Measurements from ENCODE around the gene SERPINB6.

The SERPINB6 gene

DNA sequence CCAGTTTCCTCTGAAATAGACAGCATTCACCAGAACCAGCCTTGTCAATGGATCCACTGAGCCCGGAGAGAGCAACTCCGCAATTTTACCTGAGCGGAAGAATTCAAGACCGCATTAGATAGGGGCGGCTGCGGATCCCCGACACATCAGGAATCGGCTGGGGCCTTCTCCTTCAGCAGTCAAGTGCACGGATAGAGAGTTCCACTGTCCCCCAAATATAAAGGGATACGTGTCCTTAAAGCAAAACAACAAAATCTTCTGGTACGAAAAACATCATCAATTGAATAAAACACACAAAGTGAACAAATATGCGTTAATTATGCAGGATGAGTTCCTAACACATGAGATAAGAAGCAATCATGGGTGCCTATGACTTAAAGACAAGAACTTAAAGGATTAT, 18.3 kb downstream of the SERPINB6 start:
- Histone ChIP-seq H4K20me1 (ENCODE audit: insufficient read depth, low read length) (no peaks in the 10 kb centered on the region), H3K27ac (ENCODE audit: low read depth, low read length, poor library complexity, severe bottlenecking) (no peak overlapping the region), H3K9me2 (ENCODE audit: low read depth, low read length) (no peaks in the 10 kb centered on the region), H3K4me2 (ENCODE audit: low read length) (peak overlapping the region; percentile 75), H3K9me3 (ENCODE audit: low read length) (no peaks in the 10 kb centered on the region), H2AFZ (ENCODE audit: low read length) (peak overlapping the region; percentile 39), H3F3A (ENCODE audit: insufficient read depth, low read length) (no peaks in the 10 kb centered on the region), H3K4me3 (ENCODE audit: low read depth, low read length, poor library complexity, severe bottlenecking) (peak overlapping the region; percentile 55), H3K9ac (ENCODE audit: low read length) (peak overlapping the region; percentile 55; the same call in 1 of the 2 replicates), H3K36me3 (ENCODE audit: insufficient read depth, low read length) (no peaks in the 10 kb centered on the region), H3K27me3 (ENCODE audit: insufficient read depth, low read length) (no peaks in the 10 kb centered on the region), H3K4me1 (ENCODE audit: insufficient read depth, low read length, severe bottlenecking) (peaks cover 18% of the 10 kb centered on the region), H3K79me2 (ENCODE audit: insufficient read depth, low read length) (no peaks in the 10 kb centered on the region)
- no peak for TF ChIP-seq EZH2 (IDR thresholded peaks at IDR 0.05; ENCODE audit: borderline replicate concordance, low read length)
- TF ChIP-seq, protein P1, sequence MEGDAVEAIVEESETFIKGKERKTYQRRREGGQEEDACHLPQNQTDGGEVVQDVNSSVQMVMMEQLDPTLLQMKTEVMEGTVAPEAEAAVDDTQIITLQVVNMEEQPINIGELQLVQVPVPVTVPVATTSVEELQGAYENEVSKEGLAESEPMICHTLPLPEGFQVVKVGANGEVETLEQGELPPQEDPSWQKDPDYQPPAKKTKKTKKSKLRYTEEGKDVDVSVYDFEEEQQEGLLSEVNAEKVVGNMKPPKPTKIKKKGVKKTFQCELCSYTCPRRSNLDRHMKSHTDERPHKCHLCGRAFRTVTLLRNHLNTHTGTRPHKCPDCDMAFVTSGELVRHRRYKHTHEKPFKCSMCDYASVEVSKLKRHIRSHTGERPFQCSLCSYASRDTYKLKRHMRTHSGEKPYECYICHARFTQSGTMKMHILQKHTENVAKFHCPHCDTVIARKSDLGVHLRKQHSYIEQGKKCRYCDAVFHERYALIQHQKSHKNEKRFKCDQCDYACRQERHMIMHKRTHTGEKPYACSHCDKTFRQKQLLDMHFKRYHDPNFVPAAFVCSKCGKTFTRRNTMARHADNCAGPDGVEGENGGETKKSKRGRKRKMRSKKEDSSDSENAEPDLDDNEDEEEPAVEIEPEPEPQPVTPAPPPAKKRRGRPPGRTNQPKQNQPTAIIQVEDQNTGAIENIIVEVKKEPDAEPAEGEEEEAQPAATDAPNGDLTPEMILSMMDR (IDR thresholded peaks at IDR 0.05; ENCODE audit: low read length) = no peak

DNA sequence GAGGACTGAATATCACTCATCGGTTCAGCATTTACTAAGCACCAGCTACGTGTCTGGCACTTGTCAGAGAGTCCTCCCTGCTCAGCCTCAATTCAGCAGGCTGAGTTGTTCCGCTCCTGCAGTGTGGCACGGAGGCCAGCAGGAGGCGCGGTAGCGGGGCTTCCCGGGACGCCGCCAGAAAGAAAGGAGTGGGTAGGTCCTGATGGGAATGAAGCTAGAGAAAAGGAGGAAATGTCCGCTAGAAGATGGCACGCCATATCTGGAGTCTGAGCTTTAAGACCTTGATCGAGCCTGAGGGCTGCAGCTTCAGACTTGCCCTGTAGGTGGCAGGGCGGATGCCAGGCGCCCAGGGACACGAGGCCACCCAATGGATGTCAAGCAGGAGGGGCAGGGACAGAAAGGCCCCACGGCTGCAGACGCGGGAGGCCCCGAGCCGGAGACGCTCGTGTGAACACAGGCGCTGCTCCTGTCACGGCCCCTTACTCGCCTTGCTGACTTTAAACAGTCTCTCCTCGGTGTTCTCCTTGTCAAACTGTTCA, 18.7 kb downstream of the SERPINB6 start:
- Histone ChIP-seq H3K4me2 (ENCODE audit: low read length) (peak overlapping the region; percentile 75), H2AFZ (ENCODE audit: low read length) (peak overlapping the region; percentile 39), H3K79me2 (ENCODE audit: insufficient read depth, low read length) (no peaks in the 10 kb centered on the region), H3K9ac (ENCODE audit: low read length) (peak overlapping the region; percentile 55), H3K27ac (ENCODE audit: low read depth, low read length, poor library complexity, severe bottlenecking) (peak overlapping the region; percentile 56), H3K9me3 (ENCODE audit: low read length) (no peaks in the 10 kb centered on the region), H4K20me1 (ENCODE audit: insufficient read depth, low read length) (no peaks in the 10 kb centered on the region), H3K4me1 (ENCODE audit: insufficient read depth, low read length, severe bottlenecking) (peaks cover 19% of the 10 kb centered on the region), H3F3A (ENCODE audit: insufficient read depth, low read length) (no peaks in the 10 kb centered on the region), H3K27me3 (ENCODE audit: insufficient read depth, low read length) (no peaks in the 10 kb centered on the region), H3K36me3 (ENCODE audit: insufficient read depth, low read length) (no peaks in the 10 kb centered on the region), H3K9me2 (ENCODE audit: low read depth, low read length) (no peaks in the 10 kb centered on the region), H3K4me3 (ENCODE audit: low read depth, low read length, poor library complexity, severe bottlenecking) (peak overlapping the region; percentile 55)
- TF ChIP-seq EZH2 (IDR thresholded peaks at IDR 0.05; ENCODE audit: borderline replicate concordance, low read length) = no peak
- TF ChIP-seq, protein P1 (IDR thresholded peaks at IDR 0.05; ENCODE audit: low read length) = peak; percentile 100

DNA sequence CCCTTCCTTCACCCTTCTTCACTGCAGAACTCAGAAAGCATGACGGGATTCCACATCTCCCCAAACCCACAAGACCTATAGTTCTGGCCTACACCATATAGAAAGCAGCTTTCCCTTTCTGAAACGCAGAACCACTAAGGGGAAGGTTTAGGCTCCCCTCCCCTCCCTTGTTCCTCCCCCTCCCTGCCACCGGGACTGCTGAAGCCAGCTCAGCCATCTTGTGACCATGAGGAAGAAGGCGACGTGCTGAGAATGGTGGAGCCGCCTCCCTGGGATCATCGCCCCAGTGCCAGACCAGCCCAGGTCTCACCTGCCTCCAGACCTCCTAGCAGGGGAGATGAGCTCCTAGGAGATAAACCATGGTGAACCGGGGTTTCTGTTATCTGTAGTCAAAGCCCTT, 19.6 kb downstream of the SERPINB6 start:
- no peaks in the 10 kb centered on the region for H4K20me1 ChIP-seq (ENCODE audit: insufficient read depth, low read length)
- H3K27me3 ChIP-seq (ENCODE audit: insufficient read depth, low read length) = no peaks in the 10 kb centered on the region
- TF ChIP-seq, protein P1 (IDR thresholded peaks at IDR 0.05; ENCODE audit: low read length) = no peak
- no peak for TF ChIP-seq EZH2 (IDR thresholded peaks at IDR 0.05; ENCODE audit: borderline replicate concordance, low read length)
- peak overlapping the region; percentile 75 for H3K4me2 ChIP-seq (ENCODE audit: low read length)
- H3F3A ChIP-seq (ENCODE audit: insufficient read depth, low read length) = no peaks in the 10 kb centered on the region
- peak overlapping the region; percentile 39 for H2AFZ ChIP-seq (ENCODE audit: low read length)
- no peak overlapping the region for H3K4me3 ChIP-seq (ENCODE audit: low read depth, low read length, poor library complexity, severe bottlenecking)
- peak overlapping the region; percentile 55 for H3K9ac ChIP-seq (ENCODE audit: low read length)
- H3K36me3 ChIP-seq (ENCODE audit: insufficient read depth, low read length) = no peaks in the 10 kb centered on the region
- no peaks in the 10 kb centered on the region for H3K79me2 ChIP-seq (ENCODE audit: insufficient read depth, low read length)
- H3K4me1 ChIP-seq (ENCODE audit: insufficient read depth, low read length, severe bottlenecking) = peaks cover 28% of the 10 kb centered on the region
- no peaks in the 10 kb centered on the region for H3K9me2 ChIP-seq (ENCODE audit: low read depth, low read length)
- peak overlapping the region; percentile 56 for H3K27ac ChIP-seq (ENCODE audit: low read depth, low read length, poor library complexity, severe bottlenecking)
- no peaks in the 10 kb centered on the region for H3K9me3 ChIP-seq (ENCODE audit: low read length)
